ENCODE data around the gene MDM2. TPM values are rescaled to one million over a fixed set of nuclear protein-coding genes. Genes with fewer than 3 reads are reported as not detected.

MDM2 gene
- total RNA-seq, 1 experiment from 2014 or later, result 159 TPM

DNA sequence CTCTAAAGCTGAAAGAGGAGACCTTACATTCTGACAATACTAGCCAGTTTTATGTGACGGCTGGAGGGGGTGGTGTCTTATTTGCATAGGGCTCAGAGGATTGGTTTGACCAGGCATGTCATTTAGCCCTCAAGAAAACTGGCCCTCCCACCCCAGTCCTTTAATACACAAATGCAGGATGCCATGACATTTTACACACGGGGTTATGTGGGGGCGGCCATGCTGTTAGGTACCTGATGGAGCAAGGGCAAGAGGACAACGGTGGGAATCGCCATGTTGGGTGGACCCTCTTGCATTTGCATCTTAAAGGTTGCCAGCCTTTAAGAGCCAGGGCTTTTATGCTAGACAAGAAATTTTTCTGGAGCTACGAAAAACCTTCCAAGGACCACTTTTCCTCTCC, 23.3 kb downstream of the MDM2 start:
- H3K4me3 Mint-ChIP-seq, result no peak overlapping the region
- WGBS (ENCODE audit: extremely low coverage, insufficient read length, low lambda C conversion rate), result no CpG with 5 or more reads among the region's 6 CpGs
- H3K4ac ChIP-seq (ENCODE audit: low read depth, low read length), result no peak overlapping the region
- no peaks in the 10 kb centered on the region for H3K9me3 Mint-ChIP-seq
- H3K56ac ChIP-seq (ENCODE audit: insufficient read length, low read depth, low read length), result no peak overlapping the region
- no peak overlapping the region for H3K4me2 ChIP-seq (ENCODE audit: insufficient read depth, insufficient read length, low read length)
- H3K23me2 ChIP-seq (ENCODE audit: insufficient read length, low read depth, low read length, poor library complexity, severe bottlenecking), result no peaks in the 10 kb centered on the region
- no peak overlapping the region for H2BK15ac ChIP-seq (ENCODE audit: low read depth, low read length)
- no peak overlapping the region for H4K91ac ChIP-seq (ENCODE audit: insufficient read length, low read depth, low read length)
- no peak overlapping the region for H4K8ac ChIP-seq (replicated peaks; ENCODE audit: insufficient read length, low read depth, low read length)
- H3K14ac ChIP-seq (ENCODE audit: insufficient read depth, low read length), result no peak overlapping the region
- no peak overlapping the region for H3K23ac ChIP-seq (ENCODE audit: insufficient read length, low read depth, low read length)
- no peaks in the 10 kb centered on the region for H3K27me3 Mint-ChIP-seq (ENCODE audit: low read depth)
- no peak overlapping the region for H2BK5ac ChIP-seq (ENCODE audit: insufficient read length, low read length)
- no peak overlapping the region for H3T11ph ChIP-seq (ENCODE audit: low read length)
- H2BK120ac ChIP-seq (ENCODE audit: low read depth, low read length, poor library complexity, severe bottlenecking), result no peak overlapping the region
- no peaks in the 10 kb centered on the region for H3K27me3 ChIP-seq (ENCODE audit: insufficient read depth, low read length)
- H2BK20ac ChIP-seq (ENCODE audit: low read depth, low read length, poor library complexity, severe bottlenecking), result no peak overlapping the region
- H4K20me1 ChIP-seq (ENCODE audit: control insufficient read depth, insufficient read depth, insufficient read length), result no peaks in the 10 kb centered on the region
- H2BK12ac ChIP-seq (ENCODE audit: insufficient read length, low read depth, low read length), result no peak overlapping the region
- no peak overlapping the region for H4K5ac ChIP-seq (ENCODE audit: insufficient read length, low read depth, low read length)
- H2AFZ ChIP-seq (ENCODE audit: low read length), result no peak overlapping the region
- TF ChIP-seq, protein P1, sequence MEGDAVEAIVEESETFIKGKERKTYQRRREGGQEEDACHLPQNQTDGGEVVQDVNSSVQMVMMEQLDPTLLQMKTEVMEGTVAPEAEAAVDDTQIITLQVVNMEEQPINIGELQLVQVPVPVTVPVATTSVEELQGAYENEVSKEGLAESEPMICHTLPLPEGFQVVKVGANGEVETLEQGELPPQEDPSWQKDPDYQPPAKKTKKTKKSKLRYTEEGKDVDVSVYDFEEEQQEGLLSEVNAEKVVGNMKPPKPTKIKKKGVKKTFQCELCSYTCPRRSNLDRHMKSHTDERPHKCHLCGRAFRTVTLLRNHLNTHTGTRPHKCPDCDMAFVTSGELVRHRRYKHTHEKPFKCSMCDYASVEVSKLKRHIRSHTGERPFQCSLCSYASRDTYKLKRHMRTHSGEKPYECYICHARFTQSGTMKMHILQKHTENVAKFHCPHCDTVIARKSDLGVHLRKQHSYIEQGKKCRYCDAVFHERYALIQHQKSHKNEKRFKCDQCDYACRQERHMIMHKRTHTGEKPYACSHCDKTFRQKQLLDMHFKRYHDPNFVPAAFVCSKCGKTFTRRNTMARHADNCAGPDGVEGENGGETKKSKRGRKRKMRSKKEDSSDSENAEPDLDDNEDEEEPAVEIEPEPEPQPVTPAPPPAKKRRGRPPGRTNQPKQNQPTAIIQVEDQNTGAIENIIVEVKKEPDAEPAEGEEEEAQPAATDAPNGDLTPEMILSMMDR (conservative IDR thresholded peaks at IDR 0.05), result no peak
- DNase-seq, result peak; percentile 67
- no peaks in the 10 kb centered on the region for H3K79me2 ChIP-seq (ENCODE audit: insufficient read depth, low read length)
- H3K36me3 Mint-ChIP-seq (ENCODE audit: insufficient read depth in 1 of 3, low read depth in 3 of 3), result peaks cover 24 to 80% (median 55%) of the 10 kb centered on the region in 3 experiments; a peak in 6 of 7 replicates
- H3K27ac Mint-ChIP-seq, result no peak overlapping the region; a peak in 1 of 7 replicates
- H3K4me1 Mint-ChIP-seq, result peaks cover 9 to 32% of the 10 kb centered on the region in 2 experiments
- no peak overlapping the region for H3K9ac ChIP-seq (ENCODE audit: extremely low read depth, insufficient read length, low read length)
- H3K9me3 ChIP-seq (ENCODE audit: control insufficient read depth, low read depth, low read length), result no peaks in the 10 kb centered on the region
- no peaks in the 10 kb centered on the region for H3K4me1 ChIP-seq (ENCODE audit: insufficient read depth, low read length)
- H3K27ac ChIP-seq (ENCODE audit: insufficient read length, low read depth, low read length), result no peak overlapping the region
- no peaks in the 10 kb centered on the region for H3K79me1 ChIP-seq (ENCODE audit: insufficient read depth, low read depth, low read length, poor library complexity, severe bottlenecking)
- H3K18ac ChIP-seq (ENCODE audit: insufficient read length, low read depth, low read length), result no peak overlapping the region
- no peak overlapping the region for H2AK5ac ChIP-seq (ENCODE audit: insufficient read length, low read length)
